A549 treated with ZK216348 at 1 μM for 4 hours (cell line): ENCODE results near the gene EAF2. TPM values are rescaled to one million over a fixed set of nuclear protein-coding genes. Genes with fewer than 3 reads are reported as not detected.

ENCODE experiments used
- total RNA-seq: library from RNA; stranded (reverse); fragments of 200-300 nt; extraction: Qiagen RNA extraction; gene quantifications from 5 replicates; pipeline ENCODE4 v1.2.3, GENCODE V29; 2022; ENCODE audit warnings: low read depth

The EAF2 gene
- total RNA-seq: 1.4 to 2.6 TPM (median 2.1 TPM) in 5 replicates

GRCh38 chr3:121834671-121835464 is at the start of gene EAF2, which contains the start of gene IQCB1:
TSS of gene EAF2 (plus strand) at chr3:121835209. CDS start at chr3:121835286, 77 bp downstream.
TSS of gene IQCB1 (minus strand) at chr3:121835060. CDS start at chr3:121828960, 6,100 bp downstream.

DNA sequence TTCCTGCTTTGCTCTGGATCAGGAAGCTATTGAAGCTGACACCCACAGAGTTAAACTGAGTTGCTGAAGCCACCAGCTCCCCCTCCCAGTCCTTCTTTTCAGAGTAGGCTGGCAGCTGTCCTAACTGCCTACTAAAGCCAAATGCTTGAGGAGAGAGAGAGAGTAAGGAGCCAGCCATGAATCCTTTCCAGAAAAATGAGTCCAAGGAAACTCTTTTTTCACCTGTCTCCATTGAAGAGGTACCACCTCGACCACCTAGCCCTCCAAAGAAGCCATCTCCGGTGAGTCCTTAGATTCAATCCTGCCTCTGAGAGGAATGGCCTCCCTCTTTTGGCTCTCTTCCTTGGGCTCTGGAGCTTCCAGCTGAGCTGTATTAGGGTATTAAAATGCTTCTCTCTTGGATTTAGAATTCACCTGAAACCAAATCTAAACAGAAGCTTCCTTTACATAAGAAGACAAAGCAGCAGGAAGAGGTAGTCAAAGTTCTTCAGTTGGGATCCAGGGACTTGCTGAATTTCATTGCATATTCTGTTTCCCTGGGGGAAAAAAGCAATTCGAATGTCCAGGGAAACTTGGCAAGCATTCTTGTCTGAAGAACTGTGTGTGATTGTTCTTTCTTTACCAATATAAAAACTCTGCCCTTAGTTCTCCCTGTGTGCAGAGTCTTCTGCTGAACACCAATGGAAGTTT is 59.4 kb downstream of the EAF2 start, which contains the start of gene SLC15A2:
Gene SLC15A2 (plus strand): TSS at position 101 of the 690 bp plus-strand sequence. CDS start 76 bp downstream, at position 177.

Other genes with a start within 250 kb of the EAF2 start
- gene FBXO40, start 241.8 kb upstream of the EAF2 start, total RNA-seq: not detected in 5 replicates
- gene HCLS1, start 174.3 kb upstream of the EAF2 start, total RNA-seq: 0.11 to 0.19 TPM (median 0.18 TPM) in 3 of 5 replicates, not detected in the others
- gene GOLGB1, start 85.5 kb upstream of the EAF2 start, total RNA-seq: 15.6 to 22.1 TPM (median 16.4 TPM) in 5 replicates
- 9.6 to 13.6 TPM (median 10.2 TPM) in 5 replicates for gene IQCB1, start 149 bp upstream of the EAF2 start, total RNA-seq
- 0.02 to 0.95 TPM (median 0.16 TPM) in 4 of 5 replicates, not detected in the other for gene SLC15A2, start 59.2 kb downstream of the EAF2 start, total RNA-seq
- gene ILDR1, start 187.0 kb downstream of the EAF2 start, total RNA-seq: not detected in 5 replicates
- gene CD86, start 220.2 kb downstream of the EAF2 start, total RNA-seq: not detected in 5 replicates